ENCODE data around the gene TTC34. TPM values are rescaled to one million over a fixed set of nuclear protein-coding genes. Genes with fewer than 3 reads are reported as not detected.

TTC34 gene
- total RNA-seq, 6 experiments from 2014 or later, result 0.11 to 0.19 (median 0.16) TPM

DNA sequence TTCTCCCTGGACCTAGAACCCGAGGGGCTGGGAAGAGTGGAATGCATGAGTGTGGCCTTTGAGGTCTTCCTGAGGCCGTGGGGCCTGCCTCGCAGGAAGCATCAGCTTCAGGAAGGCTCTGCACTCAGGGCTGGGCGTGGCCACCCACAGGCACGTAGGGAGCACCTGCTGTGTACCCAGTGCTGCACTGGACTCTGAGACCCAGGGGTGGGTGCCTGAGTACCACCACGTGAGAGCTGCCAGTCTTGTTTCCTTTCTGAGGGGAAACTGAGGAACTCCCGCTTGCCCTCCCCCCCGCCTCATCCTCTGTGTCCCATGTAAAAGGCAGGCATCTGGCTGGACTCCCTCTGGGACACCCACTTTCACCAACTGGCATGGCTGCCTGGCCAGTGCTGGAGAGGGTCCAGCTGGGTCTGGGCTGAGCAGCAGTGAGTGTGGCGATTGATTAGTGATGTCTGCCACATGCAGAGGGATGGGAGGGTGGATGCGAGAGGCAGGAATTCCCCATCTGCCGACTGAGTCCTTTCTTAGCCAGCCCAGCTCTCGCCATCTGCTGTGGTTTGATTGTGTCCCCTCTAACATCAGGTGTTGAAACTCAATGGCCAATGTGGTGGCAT is 30.2 kb upstream of the TTC34 start:
- no peak for TF ChIP-seq CTCF (IDR thresholded peaks at IDR 0.05)
- Mint-ChIP-seq H3K36me3 (ENCODE audit: low read depth) (no peaks in the 10 kb centered on the region), H3K27ac (no peak overlapping the region), H3K9me3 (peaks cover 50% of the 10 kb centered on the region), H3K4me1 (ENCODE audit: low read depth) (no peaks in the 10 kb centered on the region), H3K4me3 (no peak overlapping the region), H3K27me3 (ENCODE audit: insufficient read depth) (no peaks in the 10 kb centered on the region)
- no peak for DNase-seq

DNA sequence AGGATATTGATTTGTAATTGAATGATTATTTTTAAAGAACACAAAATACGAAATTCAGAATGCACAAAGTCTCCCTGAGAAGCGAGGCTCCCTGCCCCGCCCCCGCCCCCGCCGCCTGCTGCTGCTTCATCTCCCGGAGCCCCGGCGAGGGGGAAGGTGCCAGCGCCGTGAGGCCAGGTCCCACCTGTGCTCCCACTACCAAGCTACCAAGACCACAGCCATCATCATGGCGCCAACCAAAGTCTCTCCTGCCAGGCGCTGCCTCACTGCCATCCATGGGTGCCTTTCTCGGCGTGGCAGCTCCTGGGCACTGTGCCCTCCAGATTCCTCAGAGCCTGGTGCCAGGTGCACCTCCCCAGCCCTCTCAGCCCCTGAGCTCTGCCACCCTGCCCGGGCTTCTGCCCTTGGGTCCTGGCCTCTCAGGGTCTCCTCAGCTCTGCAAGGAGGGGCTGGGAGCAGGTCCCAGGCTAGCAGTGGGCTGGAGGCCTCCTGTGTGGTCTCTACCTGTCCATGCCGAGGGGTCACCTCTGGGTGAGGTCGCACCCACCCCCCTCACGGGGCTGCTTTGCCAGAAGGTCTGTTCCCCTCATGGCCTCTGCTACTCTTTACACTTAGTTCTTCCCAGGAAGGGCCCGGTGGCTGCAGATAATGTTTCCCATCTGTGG is 29.4 kb upstream of the TTC34 start:
- Mint-ChIP-seq H3K9me3 (peaks cover 47% of the 10 kb centered on the region), H3K4me1 (ENCODE audit: low read depth) (no peaks in the 10 kb centered on the region), H3K27ac (no peak overlapping the region), H3K4me3 (no peak overlapping the region), H3K36me3 (ENCODE audit: low read depth) (no peaks in the 10 kb centered on the region), H3K27me3 (ENCODE audit: insufficient read depth) (no peaks in the 10 kb centered on the region)
- no peak for TF ChIP-seq CTCF (IDR thresholded peaks at IDR 0.05)
- no peak for DNase-seq

GRCh38 chr1:2829846-2830615 is 28.5 kb upstream of the TTC34 start:
- Mint-ChIP-seq H3K36me3 (ENCODE audit: low read depth) (no peaks in the 10 kb centered on the region), H3K9me3 (peaks cover 49% of the 10 kb centered on the region)

GRCh38 chr1:2828586-2829250 is 27.2 kb upstream of the TTC34 start:
- no peaks in the 10 kb centered on the region for H3K27me3 Mint-ChIP-seq (ENCODE audit: insufficient read depth)
- no peak overlapping the region for H3K4me3 Mint-ChIP-seq
- no peak for TF ChIP-seq CTCF (IDR thresholded peaks at IDR 0.05)
- H3K27ac Mint-ChIP-seq, result no peak overlapping the region
- H3K4me1 Mint-ChIP-seq (ENCODE audit: low read depth), result no peaks in the 10 kb centered on the region
- DNase-seq, result no peak
- H3K9me3 Mint-ChIP-seq, result peaks cover 45% of the 10 kb centered on the region
- no peaks in the 10 kb centered on the region for H3K36me3 Mint-ChIP-seq (ENCODE audit: low read depth)

More at GRCh38 chr1:2829846-2830615, 28.5 kb upstream of the TTC34 start:
- no peaks in the 10 kb centered on the region for H3K4me1 Mint-ChIP-seq (ENCODE audit: low read depth)
- H3K27me3 Mint-ChIP-seq (ENCODE audit: insufficient read depth), result no peaks in the 10 kb centered on the region
- no peak for DNase-seq
- no peak overlapping the region for H3K4me3 Mint-ChIP-seq
- no peak for TF ChIP-seq CTCF (IDR thresholded peaks at IDR 0.05)
- no peak overlapping the region for H3K27ac Mint-ChIP-seq

- no peaks in the 10 kb centered on the region for H3K27me3 Mint-ChIP-seq (ENCODE audit: insufficient read depth)
- H3K27ac Mint-ChIP-seq, result no peak overlapping the region
- H3K36me3 Mint-ChIP-seq (ENCODE audit: low read depth), result no peaks in the 10 kb centered on the region
- H3K9me3 Mint-ChIP-seq, result peaks cover 38% of the 10 kb centered on the region
- no peak for DNase-seq
- no peak for TF ChIP-seq CTCF (IDR thresholded peaks at IDR 0.05)
- H3K4me1 Mint-ChIP-seq (ENCODE audit: low read depth), result no peaks in the 10 kb centered on the region
- H3K4me3 Mint-ChIP-seq, result no peak overlapping the region
These were observed 25.3 kb upstream of the TTC34 start for GRCh38 chr1:2826736-2827292.
